Neural cell (in vitro differentiated cells): ENCODE data around the gene AHSG.
A peak's percentile ranks its signal among the peaks of the same experiment; 100 is the strongest.

Experiments used
- EP300 ChIP-seq: fragments of 450-650 bp; conservative IDR thresholded peaks from 2 replicates; pipeline ENCODE4 v1.6.1; 2014; ENCODE audit warnings: antibody characterized with exemption, mild to moderate bottlenecking, moderate library complexity; ENCODE audit not compliant: poor library complexity, severe bottlenecking
- EZH2 ChIP-seq: fragments of 200-600, 300-800 bp; shearing (Covaris generic), sonication (generic); IDR thresholded peaks from 2 replicates; pipeline ENCODE4 v1.6.1; 2014; ENCODE audit warnings: antibody characterized with exemption, low read length, borderline replicate concordance, mild to moderate bottlenecking; ENCODE audit not compliant: insufficient read depth, poor library complexity, severe bottlenecking
- MXI1 ChIP-seq: fragments of 450-650 bp; conservative IDR thresholded peaks from 2 replicates; pipeline ENCODE4 v1.6.1; 2014; ENCODE audit warnings: antibody characterized with exemption, mild to moderate bottlenecking; ENCODE audit not compliant: poor library complexity, severe bottlenecking
- POLR2AphosphoS5 ChIP-seq: IDR thresholded peaks from 2 replicates; pipeline ENCODE4 v1.6.1; 2012
- RAD21 ChIP-seq: fragments of 450-650 bp; conservative IDR thresholded peaks from 2 replicates; pipeline ENCODE4 v1.6.1; 2014; ENCODE audit warnings: antibody characterized with exemption, mild to moderate bottlenecking, moderate library complexity
- SMC3 ChIP-seq: fragments of 450-650 bp; conservative IDR thresholded peaks from 2 replicates; pipeline ENCODE4 v1.6.1; 2014; ENCODE audit warnings: antibody characterized with exemption, mild to moderate bottlenecking, moderate library complexity; ENCODE audit not compliant: poor library complexity
- TAF1 ChIP-seq: IDR thresholded peaks from 2 replicates; pipeline ENCODE4 v1.6.1; 2012; ENCODE audit warnings: low read depth
- TF ChIP-seq, protein P1 (sequence below): fragments of 450-650 bp; IDR thresholded peaks from 2 replicates; pipeline ENCODE4 v1.5.1; 2014; ENCODE audit warnings: antibody characterized with exemption, mild to moderate bottlenecking, moderate library complexity; ENCODE audit not compliant: poor library complexity, severe bottlenecking
- TF ChIP-seq, protein P2 (sequence below): IDR thresholded peaks from 2 replicates; pipeline ENCODE4 v1.6.1; 2012; ENCODE audit warnings: borderline replicate concordance

DNA sequence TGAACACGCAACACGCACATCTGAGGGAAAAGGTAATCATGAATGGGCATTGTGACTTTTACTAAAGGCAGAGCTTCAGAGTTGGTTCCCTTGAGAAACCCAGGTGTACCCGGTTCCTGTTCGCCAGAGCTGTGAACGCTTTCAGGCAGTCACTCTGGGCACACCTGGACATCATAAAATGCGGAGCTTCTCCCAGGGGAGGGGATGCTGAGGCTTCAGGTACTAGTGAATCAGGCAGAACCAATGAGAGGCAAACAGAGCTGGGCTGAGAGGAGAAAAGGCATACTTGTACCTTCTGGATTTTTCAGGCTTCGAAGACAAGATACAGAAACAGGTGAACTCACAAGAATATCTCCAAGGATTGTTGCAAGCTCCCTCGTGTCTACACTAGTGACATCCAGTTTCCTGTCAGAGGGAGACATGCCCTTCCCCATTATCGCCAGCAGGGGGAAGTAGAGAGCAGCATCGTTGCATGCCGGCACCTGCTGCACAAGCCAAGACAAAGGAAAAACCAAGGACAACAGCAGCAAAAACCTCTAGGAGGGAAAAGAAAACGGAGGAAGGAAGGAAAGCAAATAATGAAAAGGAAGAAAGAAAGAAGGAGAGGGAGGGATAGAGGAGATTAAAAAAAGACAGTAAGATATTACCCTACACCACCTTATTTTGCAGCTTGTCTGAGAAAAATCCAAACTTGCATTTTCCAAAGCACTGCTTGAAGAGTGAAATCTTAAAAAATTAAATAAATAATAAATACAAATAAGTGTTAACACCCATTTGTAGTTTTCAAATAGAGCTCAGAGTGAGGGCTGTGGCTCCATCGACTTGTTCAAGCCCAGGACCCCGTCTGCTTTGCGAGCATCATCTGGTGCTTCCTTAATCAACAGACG lies 2.0 kb downstream of the AHSG start:
- TF ChIP-seq, protein P1, sequence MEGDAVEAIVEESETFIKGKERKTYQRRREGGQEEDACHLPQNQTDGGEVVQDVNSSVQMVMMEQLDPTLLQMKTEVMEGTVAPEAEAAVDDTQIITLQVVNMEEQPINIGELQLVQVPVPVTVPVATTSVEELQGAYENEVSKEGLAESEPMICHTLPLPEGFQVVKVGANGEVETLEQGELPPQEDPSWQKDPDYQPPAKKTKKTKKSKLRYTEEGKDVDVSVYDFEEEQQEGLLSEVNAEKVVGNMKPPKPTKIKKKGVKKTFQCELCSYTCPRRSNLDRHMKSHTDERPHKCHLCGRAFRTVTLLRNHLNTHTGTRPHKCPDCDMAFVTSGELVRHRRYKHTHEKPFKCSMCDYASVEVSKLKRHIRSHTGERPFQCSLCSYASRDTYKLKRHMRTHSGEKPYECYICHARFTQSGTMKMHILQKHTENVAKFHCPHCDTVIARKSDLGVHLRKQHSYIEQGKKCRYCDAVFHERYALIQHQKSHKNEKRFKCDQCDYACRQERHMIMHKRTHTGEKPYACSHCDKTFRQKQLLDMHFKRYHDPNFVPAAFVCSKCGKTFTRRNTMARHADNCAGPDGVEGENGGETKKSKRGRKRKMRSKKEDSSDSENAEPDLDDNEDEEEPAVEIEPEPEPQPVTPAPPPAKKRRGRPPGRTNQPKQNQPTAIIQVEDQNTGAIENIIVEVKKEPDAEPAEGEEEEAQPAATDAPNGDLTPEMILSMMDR: peak; percentile 98
- TF ChIP-seq RAD21 (peak; percentile 90), SMC3 (peak; percentile 95), EZH2 (no peak), TAF1 (no peak), EP300 (peak; percentile 63), MXI1 (peak; percentile 71), POLR2AphosphoS5 (peak; percentile 67)
- TF ChIP-seq, protein P2, sequence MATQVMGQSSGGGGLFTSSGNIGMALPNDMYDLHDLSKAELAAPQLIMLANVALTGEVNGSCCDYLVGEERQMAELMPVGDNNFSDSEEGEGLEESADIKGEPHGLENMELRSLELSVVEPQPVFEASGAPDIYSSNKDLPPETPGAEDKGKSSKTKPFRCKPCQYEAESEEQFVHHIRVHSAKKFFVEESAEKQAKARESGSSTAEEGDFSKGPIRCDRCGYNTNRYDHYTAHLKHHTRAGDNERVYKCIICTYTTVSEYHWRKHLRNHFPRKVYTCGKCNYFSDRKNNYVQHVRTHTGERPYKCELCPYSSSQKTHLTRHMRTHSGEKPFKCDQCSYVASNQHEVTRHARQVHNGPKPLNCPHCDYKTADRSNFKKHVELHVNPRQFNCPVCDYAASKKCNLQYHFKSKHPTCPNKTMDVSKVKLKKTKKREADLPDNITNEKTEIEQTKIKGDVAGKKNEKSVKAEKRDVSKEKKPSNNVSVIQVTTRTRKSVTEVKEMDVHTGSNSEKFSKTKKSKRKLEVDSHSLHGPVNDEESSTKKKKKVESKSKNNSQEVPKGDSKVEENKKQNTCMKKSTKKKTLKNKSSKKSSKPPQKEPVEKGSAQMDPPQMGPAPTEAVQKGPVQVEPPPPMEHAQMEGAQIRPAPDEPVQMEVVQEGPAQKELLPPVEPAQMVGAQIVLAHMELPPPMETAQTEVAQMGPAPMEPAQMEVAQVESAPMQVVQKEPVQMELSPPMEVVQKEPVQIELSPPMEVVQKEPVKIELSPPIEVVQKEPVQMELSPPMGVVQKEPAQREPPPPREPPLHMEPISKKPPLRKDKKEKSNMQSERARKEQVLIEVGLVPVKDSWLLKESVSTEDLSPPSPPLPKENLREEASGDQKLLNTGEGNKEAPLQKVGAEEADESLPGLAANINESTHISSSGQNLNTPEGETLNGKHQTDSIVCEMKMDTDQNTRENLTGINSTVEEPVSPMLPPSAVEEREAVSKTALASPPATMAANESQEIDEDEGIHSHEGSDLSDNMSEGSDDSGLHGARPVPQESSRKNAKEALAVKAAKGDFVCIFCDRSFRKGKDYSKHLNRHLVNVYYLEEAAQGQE: peak; percentile 54
